GM23248 (cell line): ENCODE results near the gene PPL. TPM values are rescaled to one million over a fixed set of nuclear protein-coding genes. Genes with fewer than 3 reads are reported as not detected.

Source experiments
- DNase-seq: peaks from one replicate; pipeline ENCODE4 v3.0.0-alpha.2; 2015
- H2AFZ ChIP-seq: fragments of 200-600 bp; sonication (generic); 2 replicates; pipeline ENCODE4 v1.6.1; 2016; ENCODE audit warnings: antibody characterized with exemption
- H3F3A ChIP-seq: fragments of 200-600 bp; sonication (generic); 2 replicates; pipeline ENCODE4 v1.6.1; 2016; ENCODE audit warnings: mild to moderate bottlenecking, antibody characterized with exemption, mixed run types; ENCODE audit not compliant: insufficient read depth
- H3K27ac ChIP-seq: fragments of 200-600 bp; sonication (generic); 2 replicates; pipeline ENCODE4 v1.5.1; 2016; ENCODE audit warnings: mild to moderate bottlenecking
- H3K27me3 ChIP-seq: fragments of 200-600 bp; sonication (generic); replicated peaks from 2 replicates; pipeline ENCODE4 v1.6.1; 2016; ENCODE audit warnings: mild to moderate bottlenecking; ENCODE audit not compliant: insufficient read depth
- H3K36me3 ChIP-seq: fragments of 200-600 bp; sonication (generic); 2 replicates; pipeline ENCODE4 v1.6.1; 2016; ENCODE audit warnings: low read depth, mild to moderate bottlenecking
- H3K4me1 ChIP-seq: fragments of 200-600 bp; sonication (generic); 2 replicates; pipeline ENCODE4 v1.6.1; 2016; ENCODE audit warnings: mild to moderate bottlenecking; ENCODE audit not compliant: insufficient read depth
- H3K4me2 ChIP-seq: fragments of 200-600 bp; sonication (generic); one replicate; pipeline ENCODE4 v1.6.1; 2016; ENCODE audit warnings: mild to moderate bottlenecking; ENCODE audit not compliant: unreplicated experiment
- H3K4me3 ChIP-seq: fragments of 200-600 bp; sonication (generic); 2 replicates; pipeline ENCODE4 v1.5.1; 2016; ENCODE audit warnings: mild to moderate bottlenecking
- H3K79me2 ChIP-seq: fragments of 200-600 bp; sonication (generic); 2 replicates; pipeline ENCODE4 v1.6.1; 2016; ENCODE audit warnings: mild to moderate bottlenecking; ENCODE audit not compliant: insufficient read depth
- H3K9ac ChIP-seq: fragments of 200-600 bp; sonication (generic); 2 replicates; pipeline ENCODE4 v1.6.1; 2016; ENCODE audit warnings: mild to moderate bottlenecking
- H3K9me2 ChIP-seq: fragments of 200-600 bp; sonication (generic); 2 replicates; pipeline ENCODE4 v1.6.1; 2016; ENCODE audit warnings: mixed run types, mild to moderate bottlenecking, moderate library complexity; ENCODE audit not compliant: insufficient read depth
- H3K9me3 ChIP-seq: fragments of 200-600 bp; sonication (generic); one replicate; pipeline ENCODE4 v1.6.1; 2017; ENCODE audit warnings: low read depth
- H4K20me1 ChIP-seq: fragments of 200-600 bp; sonication (generic); 2 replicates; pipeline ENCODE4 v1.6.0; 2016; ENCODE audit not compliant: insufficient read depth
- EZH2 ChIP-seq: fragments of 200-600 bp; sonication (generic); IDR thresholded peaks from 2 replicates; pipeline ENCODE4 v1.6.1; 2018; ENCODE audit warnings: antibody characterized with exemption, mild to moderate bottlenecking; ENCODE audit not compliant: insufficient read depth, poor library complexity, severe bottlenecking
- EZH2phosphoT487 ChIP-seq: fragments of 200-600 bp; sonication (generic); IDR thresholded peaks from 2 replicates; pipeline ENCODE4 v1.6.1; 2018; ENCODE audit warnings: antibody characterized with exemption, moderate library complexity, mild to moderate bottlenecking, low read depth; ENCODE audit not compliant: insufficient read depth
- WGBS, 2 experiments: methylation state at CpG; one replicate each; pipeline ENCODE4 v1.1.6; 2015 to 2017; ENCODE audit warnings: low lambda C conversion rate in 2 of 2, low coverage in 1 of 2; ENCODE audit errors: missing lambda C conversion rate in 2 of 2; 5-methylcytosine and 5-hydroxymethylcytosine counted together
- in situ Hi-C: fragments of 300-500 bp; cut with MboI; formaldehyde crosslinking; loops from 2 replicates; pipeline ENCODE4 v1.15.0; 2020
- polyA plus RNA-seq: library from polyadenylated mRNA; unstranded; fragments of >200 nt; fragmentation: Nextera tagmentation; extraction: Ambion mirVana; gene quantifications from 2 replicates; pipeline ENCODE4 v1.2.1, GENCODE V29; 2016
- total RNA-seq: library from RNA; depleted of rRNA; stranded (reverse); fragments of >200 nt; shearing (Covaris generic); gene quantifications from 2 replicates; pipeline ENCODE4 v1.2.3, GENCODE V29; 2014

PPL gene
- total and polyA plus RNA-seq, 2 experiments from 2014 or later = 1.2 to 1.7 TPM

- Histone ChIP-seq H2AFZ (no peak overlapping the region), H3K4me2 (no peak overlapping the region), H4K20me1 (peaks cover 2% of the 10 kb centered on the region; the same call in 1 of the 2 replicates), H3K27me3 (no peaks in the 10 kb centered on the region), H3F3A (peaks cover 16% of the 10 kb centered on the region), H3K4me3 (no peak overlapping the region), H3K4me1 (peaks cover 11% of the 10 kb centered on the region), H3K27ac (no peak overlapping the region), H3K79me2 (peaks cover 85% of the 10 kb centered on the region), H3K9me3 (no peaks in the 10 kb centered on the region), H3K36me3 (peaks cover 60% of the 10 kb centered on the region), H3K9me2 (no peaks in the 10 kb centered on the region), H3K9ac (no peak overlapping the region)
- TF ChIP-seq EZH2phosphoT487 (no peak), EZH2 (no peak)
- no peak for DNase-seq
- WGBS, 2 experiments = 76 to 77% methylated on average over 5 of the region's 5 CpGs
- in situ Hi-C loops = no loop called here
Observed at GRCh38 chr16:4840984-4841383, 96.0 kb downstream of the PPL start.

- H4K20me1 ChIP-seq = no peaks in the 10 kb centered on the region; the same call in 1 of the 2 replicates
- peaks cover 59% of the 10 kb centered on the region for H3K36me3 ChIP-seq
- WGBS, 2 experiments = 88 to 90% methylated on average over 5 of the region's 5 CpGs
Observed at GRCh38 chr16:4839942-4840341, 97.0 kb downstream of the PPL start.

GRCh38 chr16:4837733-4838501 lies 99.0 kb downstream of the PPL start:
- Histone ChIP-seq H3K9ac (no peak overlapping the region), H3K9me2 (no peaks in the 10 kb centered on the region), H3K4me3 (no peak overlapping the region), H3K27me3 (no peaks in the 10 kb centered on the region), H3K27ac (no peak overlapping the region), H2AFZ (no peak overlapping the region), H3K79me2 (peaks cover 85% of the 10 kb centered on the region), H3K9me3 (no peaks in the 10 kb centered on the region), H4K20me1 (no peaks in the 10 kb centered on the region; the same call in 1 of the 2 replicates), H3K4me1 (no peaks in the 10 kb centered on the region), H3K4me2 (no peak overlapping the region), H3K36me3 (peaks cover 53% of the 10 kb centered on the region), H3F3A (0 out of 2 replicates have a peak, but pooled peaks cover 9% of the 10 kb centered on the region)
- TF ChIP-seq EZH2 = no peak
- TF ChIP-seq EZH2phosphoT487 = no peak
- no peak for DNase-seq
- in situ Hi-C loops = no loop called here
- WGBS, 2 experiments = 83 to 84% methylated on average over 13 of the region's 13 CpGs

More at GRCh38 chr16:4839942-4840341, 97.0 kb downstream of the PPL start:
- Histone ChIP-seq H3K4me1 (peaks cover under 1% of the 10 kb centered on the region; the same call in 1 of the 2 replicates), H3F3A (0 out of 2 replicates have a peak, but pooled peaks cover 9% of the 10 kb centered on the region), H3K27me3 (no peaks in the 10 kb centered on the region), H3K9me3 (no peaks in the 10 kb centered on the region), H3K4me3 (no peak overlapping the region), H3K79me2 (peaks cover 85% of the 10 kb centered on the region), H3K4me2 (no peak overlapping the region), H3K27ac (no peak overlapping the region), H3K9ac (no peak overlapping the region), H2AFZ (no peak overlapping the region), H3K9me2 (no peaks in the 10 kb centered on the region)
- DNase-seq = no peak
- TF ChIP-seq EZH2 = no peak
- TF ChIP-seq EZH2phosphoT487 = no peak
- in situ Hi-C loops = no loop called here

- in situ Hi-C loops = no loop called here
- H3F3A ChIP-seq = 0 out of 2 replicates have a peak, but pooled peaks cover 9% of the 10 kb centered on the region
- no peaks in the 10 kb centered on the region; the same call in 1 of the 2 replicates for H4K20me1 ChIP-seq
- peaks cover 57% of the 10 kb centered on the region for H3K36me3 ChIP-seq
- no peaks in the 10 kb centered on the region for H3K4me1 ChIP-seq
- no peaks in the 10 kb centered on the region for H3K9me2 ChIP-seq
- H3K9me3 ChIP-seq = no peaks in the 10 kb centered on the region
- H2AFZ ChIP-seq = no peak overlapping the region
- no peak for DNase-seq
- no peak overlapping the region for H3K9ac ChIP-seq
- no peak overlapping the region for H3K4me2 ChIP-seq
- H3K27me3 ChIP-seq = no peaks in the 10 kb centered on the region
- 98 to 100% methylated on average over 2 of the region's 2 CpGs for WGBS, 2 experiments
- no peak overlapping the region for H3K27ac ChIP-seq
- H3K4me3 ChIP-seq = no peak overlapping the region
- TF ChIP-seq EZH2 (no peak), EZH2phosphoT487 (no peak)
- peaks cover 85% of the 10 kb centered on the region for H3K79me2 ChIP-seq
Observed at GRCh38 chr16:4836727-4837126, 100.2 kb downstream of the PPL start.
